Upper lobe of left lung (tissue), 6 donors: ENCODE measurements around the gene ARHGAP26. TPM values are rescaled to one million over a fixed set of nuclear protein-coding genes. Genes with fewer than 3 reads are reported as not detected.

Source experiments
- ATAC-seq, 2 donors: fragments of 200-7000 bp; cut with Tn5 transposase; one replicate each; pipeline ENCODE4 v1.9.1; 2022; ENCODE audit warnings: mild to moderate bottlenecking in 2 of 2, moderate library complexity in 2 of 2; ENCODE audit not compliant: low FRiP score in 2 of 2
- DNase-seq, 2 donors: peaks; one replicate each; pipeline ENCODE4 v3.0.0-alpha.2; 2019 to 2020
- H3K27ac ChIP-seq, 4 donors: fragments of 200-600 bp; sonication (generic); one replicate each; pipeline ENCODE4 v1.5.1; 2016 to 2019
- H3K27me3 ChIP-seq, 4 donors: fragments of 200-600 bp; sonication (generic); one replicate each; pipeline ENCODE4 v1.5.1; 2017 to 2019
- H3K36me3 ChIP-seq, 4 donors: fragments of 200-600 bp; sonication (generic); one replicate each; pipeline ENCODE4 v1.5.1; 2016 to 2019
- H3K4me1 ChIP-seq, 4 donors: fragments of 200-600 bp; sonication (generic); one replicate each; pipeline ENCODE4 v1.5.1; 2018 to 2019
- H3K4me3 ChIP-seq, 4 donors: fragments of 200-600 bp; sonication (generic); one replicate each; pipeline ENCODE4 v1.5.1; 2017 to 2019; ENCODE audit warnings: mild to moderate bottlenecking in 2 of 4, moderate library complexity in 1 of 4
- H3K9me3 ChIP-seq, 4 donors: fragments of 200-600 bp; sonication (generic); one replicate each; pipeline ENCODE4 v1.5.1; 2018 to 2019
- EP300 ChIP-seq, 4 donors: sonication (generic); formaldehyde crosslinking; IDR thresholded peaks; one replicate each; pipeline ENCODE4 v1.5.1; 2017; ENCODE audit warnings: antibody characterized with exemption in 4 of 4, control low read depth in 2 of 4
- POLR2A ChIP-seq, 4 donors: fragments of 450-650 bp; IDR thresholded peaks; one replicate each; pipeline ENCODE4 v1.5.1; 2016 to 2017; ENCODE audit warnings: antibody characterized with exemption in 4 of 4, mild to moderate bottlenecking in 2 of 4
- POLR2AphosphoS5 ChIP-seq, 2 donors: sonication (generic); formaldehyde crosslinking; IDR thresholded peaks; one replicate each; pipeline ENCODE4 v1.5.1; 2017; ENCODE audit warnings: antibody characterized with exemption in 2 of 2
- WGBS, 2 donors: methylation state at CpG; one replicate each; pipeline ENCODE4 v1.1.5; 2017 to 2018; 5-methylcytosine and 5-hydroxymethylcytosine counted together
- total RNA-seq, 6 donors: library from RNA; depleted of rRNA in 4 of 6; stranded (reverse); fragments of >200 nt in 4 of 6; gene quantifications; one replicate each; pipeline versions ENCODE4 v1.1.0 to v1.2.1, GENCODE V29; 2016 to 2021
- TF ChIP-seq, protein P1 (sequence below), 6 experiments: fragments of 450-650 bp in 4 of 6; fragments of 200-600 bp in 2 of 6; sonication (generic) in 2 of 6; IDR thresholded peaks; one replicate each; pipeline ENCODE4 v1.5.1; 2016 to 2019; ENCODE audit warnings: antibody characterized with exemption in 6 of 6
- donor health status: DM: no; HTN: no; CAD: no; lungs with moderate emphysema.
- donor health status: DM: no; HTN: yes; CAD: no; lungs with severe emphysema.

Gene ARHGAP26
- total RNA-seq, 6 donors from 2014 or later: 34.9 to 90.1 (median 38.9) TPM

- DNase-seq (no peak), ATAC-seq (peak in 1 of 2 donors; percentile 77)
Observed at GRCh38 chr5:142906863-142907671, 136.9 kb downstream of the ARHGAP26 start.

DNA sequence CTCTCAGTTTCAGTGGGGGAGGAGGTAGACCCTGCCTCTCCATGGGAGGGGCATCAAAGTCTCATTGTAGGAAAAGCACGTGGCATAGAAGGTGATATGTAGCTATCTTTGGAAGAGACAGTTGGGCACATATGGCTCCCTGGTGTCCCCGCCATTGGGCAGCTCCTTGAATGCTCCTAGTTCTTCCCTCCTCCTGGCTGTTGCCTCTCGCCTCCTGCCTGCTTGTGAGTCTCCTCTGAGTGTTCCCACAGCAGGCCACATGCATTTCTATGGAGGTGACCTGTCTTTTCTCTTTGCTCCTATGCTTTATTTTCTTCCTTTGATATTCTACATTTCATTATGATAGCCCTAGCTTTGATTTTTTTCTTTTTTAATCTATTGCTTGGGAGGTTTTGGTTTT lies 138.5 kb downstream of the ARHGAP26 start:
- peaks cover 8 to 67% (median 34%) of the 10 kb centered on the region in 4 donors for H3K36me3 ChIP-seq
- TF ChIP-seq EP300 (IDR thresholded peaks at IDR 0.05) (no peak), POLR2A (IDR thresholded peaks at IDR 0.05) (no peak), POLR2AphosphoS5 (IDR thresholded peaks at IDR 0.05) (no peak)
- TF ChIP-seq, protein P1, sequence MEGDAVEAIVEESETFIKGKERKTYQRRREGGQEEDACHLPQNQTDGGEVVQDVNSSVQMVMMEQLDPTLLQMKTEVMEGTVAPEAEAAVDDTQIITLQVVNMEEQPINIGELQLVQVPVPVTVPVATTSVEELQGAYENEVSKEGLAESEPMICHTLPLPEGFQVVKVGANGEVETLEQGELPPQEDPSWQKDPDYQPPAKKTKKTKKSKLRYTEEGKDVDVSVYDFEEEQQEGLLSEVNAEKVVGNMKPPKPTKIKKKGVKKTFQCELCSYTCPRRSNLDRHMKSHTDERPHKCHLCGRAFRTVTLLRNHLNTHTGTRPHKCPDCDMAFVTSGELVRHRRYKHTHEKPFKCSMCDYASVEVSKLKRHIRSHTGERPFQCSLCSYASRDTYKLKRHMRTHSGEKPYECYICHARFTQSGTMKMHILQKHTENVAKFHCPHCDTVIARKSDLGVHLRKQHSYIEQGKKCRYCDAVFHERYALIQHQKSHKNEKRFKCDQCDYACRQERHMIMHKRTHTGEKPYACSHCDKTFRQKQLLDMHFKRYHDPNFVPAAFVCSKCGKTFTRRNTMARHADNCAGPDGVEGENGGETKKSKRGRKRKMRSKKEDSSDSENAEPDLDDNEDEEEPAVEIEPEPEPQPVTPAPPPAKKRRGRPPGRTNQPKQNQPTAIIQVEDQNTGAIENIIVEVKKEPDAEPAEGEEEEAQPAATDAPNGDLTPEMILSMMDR (IDR thresholded peaks at IDR 0.05): no peak
- DNase-seq (no peak), ATAC-seq (no peak)
- no peak overlapping the region for H3K27ac ChIP-seq
- no peak overlapping the region for H3K4me3 ChIP-seq
- 89 to 92% methylated on average over 3 of the region's 3 CpGs for WGBS, 2 donors
- peaks cover 0 to 5% (median 0%) of the 10 kb centered on the region in 4 donors for H3K4me1 ChIP-seq
- no peaks in the 10 kb centered on the region for H3K27me3 ChIP-seq
- H3K9me3 ChIP-seq: no peaks in the 10 kb centered on the region

More at GRCh38 chr5:142906863-142907671, 136.9 kb downstream of the ARHGAP26 start:
- H3K27me3 ChIP-seq: no peaks in the 10 kb centered on the region
- H3K36me3 ChIP-seq: peaks cover 12 to 66% (median 34%) of the 10 kb centered on the region in 4 donors
- peaks cover 6 to 16% (median 13%) of the 10 kb centered on the region in 4 donors for H3K4me1 ChIP-seq
- no peak overlapping the region for H3K4me3 ChIP-seq
- H3K9me3 ChIP-seq: no peaks in the 10 kb centered on the region
- 81 to 88% methylated on average over 7 of the region's 7 CpGs for WGBS, 2 donors
- TF ChIP-seq POLR2AphosphoS5 (IDR thresholded peaks at IDR 0.05) (peak in 1 of 2 donors; percentile 62), EP300 (IDR thresholded peaks at IDR 0.05) (no peak)
- TF ChIP-seq, protein P1 (IDR thresholded peaks at IDR 0.05): no peak
- H3K27ac ChIP-seq: peak overlapping the region in 2 of 4 donors; percentile 23 to 44

- Histone ChIP-seq H3K4me1 (peaks cover 0 to 7% (median 3%) of the 10 kb centered on the region in 4 donors), H3K27ac (no peak overlapping the region), H3K4me3 (no peak overlapping the region), H3K9me3 (no peaks in the 10 kb centered on the region), H3K36me3 (peaks cover 0 to 52% (median 26%) of the 10 kb centered on the region in 4 donors), H3K27me3 (no peaks in the 10 kb centered on the region)
- DNase-seq: no peak
- 78 to 81% methylated on average over 6 of the region's 6 CpGs for WGBS, 2 donors
- no peak for ATAC-seq
- TF ChIP-seq EP300 (IDR thresholded peaks at IDR 0.05) (no peak), POLR2A (IDR thresholded peaks at IDR 0.05) (no peak), POLR2AphosphoS5 (IDR thresholded peaks at IDR 0.05) (no peak)
- TF ChIP-seq, protein P1 (IDR thresholded peaks at IDR 0.05): no peak
Observed at GRCh38 chr5:142910128-142910527, 140.0 kb downstream of the ARHGAP26 start.

DNA sequence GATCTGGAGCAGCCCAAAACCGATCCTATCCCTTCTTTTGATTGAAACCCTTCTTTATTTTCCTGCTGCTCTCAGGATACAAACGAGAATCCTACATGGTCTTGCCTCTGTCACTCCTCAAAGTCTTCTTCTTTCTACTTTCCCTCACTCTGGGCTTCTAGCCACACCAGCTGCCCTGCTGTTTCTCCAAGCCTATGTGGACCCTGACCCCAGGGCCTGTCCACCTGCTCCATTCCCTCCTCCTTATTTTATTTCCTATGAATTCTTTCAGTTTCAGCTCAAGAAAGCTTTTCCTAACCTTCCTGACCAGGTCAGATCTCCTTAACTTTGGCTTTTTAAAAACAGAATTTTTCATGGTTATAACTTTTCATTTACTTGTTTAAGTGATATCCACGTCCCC lies 141.0 kb downstream of the ARHGAP26 start:
- WGBS, 2 donors: 91 to 95% methylated on average over 3 of the region's 3 CpGs
- Histone ChIP-seq H3K27ac (no peak overlapping the region), H3K4me1 (peaks cover 0 to 7% (median 3%) of the 10 kb centered on the region in 4 donors), H3K36me3 (peaks cover 0 to 56% (median 23%) of the 10 kb centered on the region in 4 donors), H3K27me3 (no peaks in the 10 kb centered on the region), H3K4me3 (no peak overlapping the region), H3K9me3 (no peaks in the 10 kb centered on the region)
- ATAC-seq (no peak), DNase-seq (no peak)
- TF ChIP-seq POLR2A (IDR thresholded peaks at IDR 0.05): no peak
- TF ChIP-seq EP300 (IDR thresholded peaks at IDR 0.05): no peak
- TF ChIP-seq, protein P1 (IDR thresholded peaks at IDR 0.05): no peak
- TF ChIP-seq POLR2AphosphoS5 (IDR thresholded peaks at IDR 0.05): no peak
